Smooth muscle cell (in vitro differentiated cells): ENCODE measurements around the gene ARF3. TPM values are rescaled to one million over a fixed set of nuclear protein-coding genes. Genes with fewer than 3 reads are reported as not detected.

Source experiments
- DNase-seq: peaks from one replicate; lab custom pipeline; 2025; ENCODE audit not compliant: unreplicated experiment; lab: John Stamatoyannopoulos, UW
- H2AFZ ChIP-seq: fragments of 200-600 bp; sonication (generic); 2 replicates; pipeline ENCODE4 v1.6.0; 2016; ENCODE audit warnings: antibody characterized with exemption, low read depth, mild to moderate bottlenecking
- H3F3A ChIP-seq: fragments of 200-600 bp; sonication (generic); 2 replicates; pipeline ENCODE4 v1.6.0; 2017; ENCODE audit warnings: antibody characterized with exemption, low read depth
- H3K27ac ChIP-seq: fragments of 200-600 bp; sonication (generic); 2 replicates; pipeline ENCODE4 v1.5.1; 2016; ENCODE audit warnings: low read depth, mild to moderate bottlenecking
- H3K27me3 ChIP-seq: fragments of 200-600 bp; sonication (generic); 2 replicates; pipeline ENCODE4 v1.6.1; 2016; ENCODE audit warnings: low read depth, mild to moderate bottlenecking
- H3K36me3 ChIP-seq: fragments of 200-600 bp; sonication (generic); 2 replicates; pipeline ENCODE4 v1.5.1; 2016; ENCODE audit warnings: low read depth
- H3K4me1 ChIP-seq: fragments of 200-600 bp; sonication (generic); 2 replicates; pipeline ENCODE4 v1.5.1; 2016; ENCODE audit warnings: low read depth
- H3K4me2 ChIP-seq: fragments of 200-600 bp; sonication (generic); 2 replicates; pipeline ENCODE4 v1.6.0; 2016; ENCODE audit warnings: mild to moderate bottlenecking
- H3K4me3 ChIP-seq: fragments of 200-600 bp; sonication (generic); 2 replicates; pipeline ENCODE4 v1.5.1; 2016; ENCODE audit warnings: mild to moderate bottlenecking
- H3K79me2 ChIP-seq: fragments of 200-600 bp; sonication (generic); 2 replicates; pipeline ENCODE4 v1.6.0; 2016; ENCODE audit warnings: low read depth, mild to moderate bottlenecking
- H3K9ac ChIP-seq: fragments of 200-600 bp; sonication (generic); 2 replicates; pipeline ENCODE4 v1.6.0; 2016; ENCODE audit warnings: low read depth
- H3K9me3 ChIP-seq: fragments of 200-600 bp; sonication (generic); replicated peaks from 2 replicates; pipeline ENCODE4 v1.5.1; 2016; ENCODE audit warnings: low read depth
- H4K20me1 ChIP-seq: fragments of 200-600 bp; sonication (generic); 2 replicates; pipeline ENCODE4 v1.6.0; 2016; ENCODE audit warnings: low read depth
- WGBS: methylation state at CpG from one replicate; pipeline ENCODE4 v1.1.7; 2016; ENCODE audit warnings: low lambda C conversion rate; 5-methylcytosine and 5-hydroxymethylcytosine counted together
- polyA plus RNA-seq: library from polyadenylated mRNA; unstranded; fragments of >200 nt; fragmentation: Nextera tagmentation; extraction: Ambion mirVana; gene quantifications from 2 replicates; pipeline ENCODE4 v1.2.1, GENCODE V29; 2016
- total RNA-seq: library from RNA; depleted of rRNA; stranded (reverse); fragments of >200 nt; gene quantifications from 2 replicates; pipeline ENCODE4 v1.2.3, GENCODE V29; 2014
- TF ChIP-seq, protein P1 (sequence below): fragments of 200-600 bp; sonication (generic); IDR thresholded peaks from 2 replicates; pipeline ENCODE4 v1.5.1; 2017; ENCODE audit warnings: borderline replicate concordance, mild to moderate bottlenecking, antibody characterized with exemption; ENCODE audit not compliant: insufficient read depth, poor library complexity, severe bottlenecking

The ARF3 gene
- total and polyA plus RNA-seq, 2 experiments from 2014 or later = 59.9 to 67.7 TPM

DNA sequence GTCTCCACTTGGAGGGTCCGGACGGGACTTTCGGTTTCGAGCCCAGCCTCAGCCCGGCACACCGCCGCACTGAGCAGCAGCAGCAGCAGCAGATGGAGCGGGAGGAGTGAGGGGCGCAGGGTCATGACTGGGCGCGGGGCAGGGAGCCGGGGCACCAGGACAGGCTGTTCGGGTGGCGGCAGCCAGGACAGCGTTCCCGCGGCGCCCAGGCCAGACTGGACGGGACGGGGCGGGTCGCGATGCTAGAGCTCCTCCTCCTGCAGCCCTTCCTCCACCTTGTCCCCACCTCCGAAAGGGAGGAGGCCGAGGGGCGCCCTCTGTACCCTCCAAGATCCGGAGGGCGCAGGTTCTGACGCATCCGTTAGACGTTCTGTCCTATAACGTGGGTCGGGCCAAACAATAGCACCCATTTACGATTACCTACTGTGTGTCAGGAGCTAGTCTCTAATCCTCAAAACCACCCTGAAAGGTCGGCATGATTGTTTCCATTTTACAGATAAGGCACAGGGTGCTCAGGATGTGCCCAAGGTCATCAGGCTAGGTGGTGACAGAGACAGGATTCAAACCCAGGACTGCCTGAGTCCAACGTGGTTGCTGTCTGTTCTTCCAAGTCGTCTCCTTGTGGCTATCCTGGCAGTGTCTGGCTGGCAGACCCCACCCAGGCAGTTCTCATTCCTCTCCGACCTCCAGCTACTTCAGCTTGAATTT lies 31.8 kb downstream of the ARF3 start, which contains the start of gene FKBP11:
FKBP11 (minus strand) TSS at position 189 of the 708 bp plus-strand sequence; CDS start at position 125, 64 bp downstream.
- H3K9ac ChIP-seq = peak within 1 kb of the TSS; percentile 89
- H3K9me3 ChIP-seq = no peaks in the 10 kb centered on the region
- H3K4me3 ChIP-seq = peak within 1 kb of the TSS; percentile 93
- DNase-seq = peak; percentile 10
- TF ChIP-seq, protein P1, sequence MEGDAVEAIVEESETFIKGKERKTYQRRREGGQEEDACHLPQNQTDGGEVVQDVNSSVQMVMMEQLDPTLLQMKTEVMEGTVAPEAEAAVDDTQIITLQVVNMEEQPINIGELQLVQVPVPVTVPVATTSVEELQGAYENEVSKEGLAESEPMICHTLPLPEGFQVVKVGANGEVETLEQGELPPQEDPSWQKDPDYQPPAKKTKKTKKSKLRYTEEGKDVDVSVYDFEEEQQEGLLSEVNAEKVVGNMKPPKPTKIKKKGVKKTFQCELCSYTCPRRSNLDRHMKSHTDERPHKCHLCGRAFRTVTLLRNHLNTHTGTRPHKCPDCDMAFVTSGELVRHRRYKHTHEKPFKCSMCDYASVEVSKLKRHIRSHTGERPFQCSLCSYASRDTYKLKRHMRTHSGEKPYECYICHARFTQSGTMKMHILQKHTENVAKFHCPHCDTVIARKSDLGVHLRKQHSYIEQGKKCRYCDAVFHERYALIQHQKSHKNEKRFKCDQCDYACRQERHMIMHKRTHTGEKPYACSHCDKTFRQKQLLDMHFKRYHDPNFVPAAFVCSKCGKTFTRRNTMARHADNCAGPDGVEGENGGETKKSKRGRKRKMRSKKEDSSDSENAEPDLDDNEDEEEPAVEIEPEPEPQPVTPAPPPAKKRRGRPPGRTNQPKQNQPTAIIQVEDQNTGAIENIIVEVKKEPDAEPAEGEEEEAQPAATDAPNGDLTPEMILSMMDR = no peak
- H3K27me3 ChIP-seq = no peaks in the 10 kb centered on the region
- H3K36me3 ChIP-seq = peaks cover 7% of the 10 kb centered on the region
- H3K79me2 ChIP-seq = no peaks in the 10 kb centered on the region
- peak within 1 kb of the TSS; percentile 71 for H2AFZ ChIP-seq
- no peaks in the 10 kb centered on the region for H3K4me1 ChIP-seq
- H4K20me1 ChIP-seq = peaks cover 11% of the 10 kb centered on the region
- peaks cover 16% of the 10 kb centered on the region for H3F3A ChIP-seq
- WGBS = 11% methylated on average over 31 of the region's 38 CpGs
- H3K4me2 ChIP-seq = peak within 1 kb of the TSS; percentile 94
- H3K27ac ChIP-seq = no peak within 1 kb of the TSS

- WGBS = 4% methylated on average over 41 of the region's 43 CpGs
- Histone ChIP-seq H2AFZ (peak overlapping the region; percentile 71), H3K27ac (no peak overlapping the region), H3K36me3 (peaks cover 3% of the 10 kb centered on the region), H3K27me3 (no peaks in the 10 kb centered on the region), H4K20me1 (peaks cover 11% of the 10 kb centered on the region), H3K4me1 (no peaks in the 10 kb centered on the region), H3K4me2 (peak overlapping the region; percentile 94), H3K9ac (peak overlapping the region; percentile 89), H3K4me3 (peak overlapping the region; percentile 93), H3K79me2 (no peaks in the 10 kb centered on the region), H3K9me3 (no peaks in the 10 kb centered on the region), H3F3A (peaks cover 16% of the 10 kb centered on the region)
- TF ChIP-seq, protein P1 = peak; percentile 39
- peak; percentile 38 for DNase-seq
Observed at GRCh38 chr12:48924617-48925303, 32.5 kb downstream of the ARF3 start.

DNA sequence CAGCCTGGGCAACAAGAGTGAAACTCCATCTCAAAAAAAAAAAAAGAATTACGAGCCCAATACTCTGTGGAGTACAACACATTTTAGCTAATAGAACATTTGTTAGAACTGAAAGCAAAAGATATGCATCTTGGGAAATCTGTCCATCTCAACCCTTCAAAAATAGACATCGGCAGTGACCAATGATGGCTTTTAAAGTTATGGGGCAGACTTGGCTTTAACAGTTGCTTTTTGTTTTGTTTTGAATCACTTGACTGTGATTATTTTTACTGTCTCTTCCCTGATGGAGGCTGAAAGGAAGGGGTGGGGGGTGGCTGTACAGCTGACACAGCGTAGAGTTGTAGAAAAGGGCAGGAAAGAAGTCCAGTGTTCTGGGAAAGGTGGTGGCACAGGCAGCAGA lies 34.2 kb downstream of the ARF3 start:
- Histone ChIP-seq H3K27me3 (no peaks in the 10 kb centered on the region), H3K79me2 (no peaks in the 10 kb centered on the region), H2AFZ (no peak overlapping the region), H3K27ac (no peak overlapping the region), H3K9me3 (no peaks in the 10 kb centered on the region), H3K36me3 (no peaks in the 10 kb centered on the region), H3K4me2 (no peak overlapping the region), H3K9ac (no peak overlapping the region), H3K4me3 (no peak overlapping the region), H3K4me1 (no peaks in the 10 kb centered on the region), H4K20me1 (peaks cover 11% of the 10 kb centered on the region), H3F3A (peaks cover 7% of the 10 kb centered on the region)
- TF ChIP-seq, protein P1 = no peak
- 92% methylated on average over 3 of the region's 3 CpGs for WGBS
- DNase-seq = no peak
